OCI-LY3 (cell line): ENCODE data around the gene PACS2.

ENCODE experiments used
- H2AFZ ChIP-seq: fragments of 200-600, 300-600 bp; shearing (Covaris generic); 2 replicates; pipeline ENCODE4 v1.6.0; 2014; ENCODE audit warnings: antibody characterized with exemption, low read depth, low read length
- H3K27ac ChIP-seq: fragments of 200-600, 300-600 bp; sonication (generic); 2 replicates; pipeline ENCODE4 v1.5.1; 2014; ENCODE audit warnings: mild to moderate bottlenecking, low read length, moderate library complexity, mixed read lengths
- H3K27me3 ChIP-seq: fragments of 200-600, 300-600 bp; sonication (generic); 2 replicates; pipeline ENCODE4 v1.6.1; 2014; ENCODE audit warnings: low read depth, low read length, mixed read lengths
- H3K36me3 ChIP-seq: fragments of 200-600, 300-600 bp; sonication (generic); replicated peaks from 2 replicates; pipeline ENCODE3; 2014; ENCODE audit warnings: low read depth, low read length, mixed read lengths
- H3K4me1 ChIP-seq: fragments of 300-600, 200-600 bp; sonication (generic); 2 replicates; pipeline ENCODE4 v1.6.1; 2014; ENCODE audit warnings: low read length, mixed read lengths
- H3K4me2 ChIP-seq: fragments of 200-600, 300-600 bp; sonication (generic); 2 replicates; pipeline ENCODE4 v1.6.1; 2014; ENCODE audit warnings: low read length, mixed read lengths
- H3K4me3 ChIP-seq: fragments of 300-600, 200-600 bp; sonication (generic); 2 replicates; pipeline ENCODE4 v1.5.1; 2014; ENCODE audit warnings: antibody characterized with exemption, mild to moderate bottlenecking, low read length, moderate library complexity
- H3K79me2 ChIP-seq: fragments of 300-600, 200-600 bp; shearing (Covaris generic); 2 replicates; pipeline ENCODE4 v1.6.1; 2014; ENCODE audit warnings: mild to moderate bottlenecking, low read length, mixed read lengths
- H3K9ac ChIP-seq: fragments of 300-600, 200-600 bp; shearing (Covaris generic); 2 replicates; pipeline ENCODE4 v1.6.0; 2014; ENCODE audit warnings: mild to moderate bottlenecking, low read length, moderate library complexity
- H3K9me3 ChIP-seq: fragments of 200-600, 300-600 bp; shearing (Covaris generic); 2 replicates; pipeline ENCODE4 v1.6.1; 2014; ENCODE audit warnings: low read length, mixed read lengths; ENCODE audit not compliant: insufficient read depth
- H4K20me1 ChIP-seq: fragments of 200-600, 300-600 bp; sonication (generic); 2 replicates; pipeline ENCODE4 v1.6.1; 2016; ENCODE audit warnings: low read length, mixed read lengths; ENCODE audit not compliant: insufficient read depth
- CTCF ChIP-seq: fragments of 200-600, 300-600 bp; sonication (generic); IDR thresholded peaks from 2 replicates; pipeline ENCODE4 v1.5.1; 2014; ENCODE audit warnings: antibody characterized with exemption, low read length, low read depth
- EZH2phosphoT487 ChIP-seq: fragments of 200-600 bp; shearing (Covaris generic); IDR thresholded peaks from 2 replicates; pipeline ENCODE4 v1.6.1; 2018; ENCODE audit warnings: antibody characterized with exemption, mixed run types, low read depth

Gene PACS2

GRCh38 chr14:105328070-105328677 lies 13.6 kb downstream of the PACS2 start:
- Histone ChIP-seq H3K9ac (no peak overlapping the region), H4K20me1 (peaks cover 23% of the 10 kb centered on the region; the same call in 1 of the 2 replicates), H3K27ac (no peak overlapping the region), H3K4me3 (no peak overlapping the region), H3K4me1 (no peaks in the 10 kb centered on the region), H3K79me2 (peaks cover 13% of the 10 kb centered on the region; the same call in 1 of the 2 replicates), H3K36me3 (no peaks in the 10 kb centered on the region), H3K9me3 (no peaks in the 10 kb centered on the region), H3K27me3 (no peaks in the 10 kb centered on the region), H2AFZ (no peak overlapping the region), H3K4me2 (no peak overlapping the region)
- TF ChIP-seq CTCF (no peak), EZH2phosphoT487 (no peak)

GRCh38 chr14:105328678-105329390 lies 14.3 kb downstream of the PACS2 start:
- Histone ChIP-seq H3K9me3 (no peaks in the 10 kb centered on the region), H3K36me3 (no peaks in the 10 kb centered on the region), H3K9ac (no peak overlapping the region), H3K79me2 (peaks cover 6% of the 10 kb centered on the region; the same call in 1 of the 2 replicates), H4K20me1 (peaks cover 29% of the 10 kb centered on the region), H3K4me3 (no peak overlapping the region), H3K4me2 (no peak overlapping the region), H3K27ac (no peak overlapping the region), H3K27me3 (no peaks in the 10 kb centered on the region), H2AFZ (no peak overlapping the region), H3K4me1 (no peaks in the 10 kb centered on the region)
- TF ChIP-seq CTCF (no peak), EZH2phosphoT487 (no peak)

GRCh38 chr14:105329411-105330150 lies 15.0 kb downstream of the PACS2 start:
- no peaks in the 10 kb centered on the region for H3K4me1 ChIP-seq
- H3K27ac ChIP-seq = no peak overlapping the region
- H3K4me3 ChIP-seq = no peak overlapping the region
- no peak overlapping the region for H3K4me2 ChIP-seq
- H2AFZ ChIP-seq = no peak overlapping the region
- H3K27me3 ChIP-seq = no peaks in the 10 kb centered on the region
- no peak for TF ChIP-seq EZH2phosphoT487
- H3K9ac ChIP-seq = no peak overlapping the region
- no peaks in the 10 kb centered on the region for H3K36me3 ChIP-seq
- no peaks in the 10 kb centered on the region for H3K9me3 ChIP-seq
- H3K79me2 ChIP-seq = peaks cover under 1% of the 10 kb centered on the region; the same call in 1 of the 2 replicates
- H4K20me1 ChIP-seq = peaks cover 33% of the 10 kb centered on the region

- H3K27me3 ChIP-seq = no peaks in the 10 kb centered on the region
- H2AFZ ChIP-seq = no peak overlapping the region
- H3K79me2 ChIP-seq = no peaks in the 10 kb centered on the region; the same call in 1 of the 2 replicates
- no peak for TF ChIP-seq EZH2phosphoT487
- TF ChIP-seq CTCF = no peak
- H3K9ac ChIP-seq = no peak overlapping the region
- H3K4me2 ChIP-seq = no peak overlapping the region
- no peaks in the 10 kb centered on the region for H3K9me3 ChIP-seq
- no peaks in the 10 kb centered on the region for H3K36me3 ChIP-seq
- H3K4me1 ChIP-seq = no peaks in the 10 kb centered on the region
- H4K20me1 ChIP-seq = peaks cover 33% of the 10 kb centered on the region
- no peak overlapping the region for H3K27ac ChIP-seq
- no peak overlapping the region for H3K4me3 ChIP-seq
These were observed 15.9 kb downstream of the PACS2 start for GRCh38 chr14:105330491-105330895.
